Measurements from ENCODE around the gene GRK5. TPM values are rescaled to one million over a fixed set of nuclear protein-coding genes. Genes with fewer than 3 reads are reported as not detected.

GRK5 gene
- total RNA-seq, 4 donors from 2014 or later, result 11.6 to 38.2 (median 21.4) TPM

DNA sequence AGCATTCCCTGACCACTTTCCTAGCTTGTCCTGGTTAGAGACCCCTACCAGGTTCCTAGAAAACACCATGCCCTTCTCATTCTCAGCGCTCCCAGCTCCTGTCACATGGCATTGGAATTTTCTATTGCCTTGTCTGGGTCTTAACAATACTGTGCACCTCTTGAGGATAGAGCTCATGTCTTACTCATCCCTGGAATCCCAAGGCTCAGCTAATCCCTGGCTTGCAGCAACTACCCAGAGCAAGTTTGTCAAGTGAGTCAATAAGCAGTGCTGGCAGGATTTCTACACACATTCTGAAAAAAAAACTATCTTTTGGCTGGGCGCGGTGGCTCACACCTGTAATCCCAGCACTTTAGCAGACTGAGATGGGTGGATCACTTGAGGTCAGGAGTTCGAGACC is 17.0 kb upstream of the GRK5 start:
- no peak for TF ChIP-seq CTCF (IDR thresholded peaks at IDR 0.05; ENCODE audit: low read depth)

GRCh38 chr10:119190954-119191785 is 16.2 kb upstream of the GRK5 start:
- TF ChIP-seq CTCF (IDR thresholded peaks at IDR 0.05; ENCODE audit: low read depth), result no peak

GRCh38 chr10:119191881-119192280 is 15.5 kb upstream of the GRK5 start:
- no peak for TF ChIP-seq CTCF (IDR thresholded peaks at IDR 0.05; ENCODE audit: low read depth)

GRCh38 chr10:119197921-119198320 is 9.4 kb upstream of the GRK5 start:
- no peak for TF ChIP-seq CTCF (IDR thresholded peaks at IDR 0.05; ENCODE audit: low read depth)

DNA sequence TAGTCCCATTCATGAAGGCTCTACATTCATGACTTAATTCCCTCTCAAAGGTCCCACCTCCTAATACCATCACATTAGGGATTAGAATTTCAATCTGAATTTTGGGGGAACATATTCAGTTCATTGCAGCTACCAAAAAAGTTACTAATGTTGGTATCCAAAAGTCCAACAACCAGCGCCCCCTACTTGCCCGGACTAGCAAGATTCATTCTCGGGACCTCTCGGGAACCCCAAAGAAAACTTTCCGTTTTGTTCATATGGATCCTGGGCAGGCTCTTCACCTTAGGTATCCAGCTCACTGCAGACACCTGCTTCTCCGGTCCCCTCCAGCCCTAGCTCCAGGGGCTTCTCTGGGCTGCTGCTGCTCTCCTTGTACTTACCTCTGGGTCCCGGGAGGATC is 8.9 kb upstream of the GRK5 start:
- no peak for TF ChIP-seq CTCF (IDR thresholded peaks at IDR 0.05; ENCODE audit: low read depth)

- no peak for TF ChIP-seq CTCF (IDR thresholded peaks at IDR 0.05; ENCODE audit: low read depth)
These were observed 8.0 kb upstream of the GRK5 start for GRCh38 chr10:119199231-119199992.

GRCh38 chr10:119201233-119201632 is 6.1 kb upstream of the GRK5 start:
- TF ChIP-seq CTCF (IDR thresholded peaks at IDR 0.05; ENCODE audit: low read depth), result no peak
